ENCODE data around the gene BRPF1.

The BRPF1 gene

GRCh38 chr3:9736831-9737230, 5.3 kb downstream of the BRPF1 start:
- no peaks in the 10 kb centered on the region for H3K27me3 ChIP-seq (ENCODE audit: control insufficient read depth in 1 of 2, insufficient read depth in 1 of 2, low read length in 2 of 2)

GRCh38 chr3:9739181-9739580, 7.6 kb downstream of the BRPF1 start:
- Histone ChIP-seq H3K36me3 (ENCODE audit: control insufficient read depth in 1 of 2, insufficient read depth in 2 of 2, low read depth in 1 of 2, low read length in 2 of 2) (peaks cover 83 to 97% of the 10 kb centered on the region in 2 experiments), H3K4me3 (ENCODE audit: insufficient read depth in 1 of 2, low read depth in 1 of 2, low read length in 2 of 2) (no peak overlapping the region), H3K14ac (ENCODE audit: low read length in 2 of 2) (no peak overlapping the region), H4K8ac (ENCODE audit: low read length) (no peak overlapping the region), H2BK15ac (ENCODE audit: low read depth, poor library complexity, severe bottlenecking) (no peak overlapping the region), H3K79me1 (replicated peaks; ENCODE audit: low read length, poor library complexity, severe bottlenecking) (peaks cover 52% of the 10 kb centered on the region), H3K4ac (ENCODE audit: low read depth in 1 of 2, low read length in 2 of 2) (no peak overlapping the region), H2AK5ac (ENCODE audit: low read length, severe bottlenecking) (no peak overlapping the region), H2BK5ac (ENCODE audit: low read depth, low read length, poor library complexity, severe bottlenecking) (no peak overlapping the region), H4K91ac (ENCODE audit: low read length) (peak overlapping the region; percentile 13), H3K23ac (ENCODE audit: low read length in 2 of 2) (no peak overlapping the region), H3K4me2 (ENCODE audit: low read length, poor library complexity, severe bottlenecking) (no peak overlapping the region), H3K9ac (ENCODE audit: low read length) (no peak overlapping the region), H3K4me1 (ENCODE audit: control insufficient read depth, insufficient read depth, low read depth, low read length) (peaks cover under 1% of the 10 kb centered on the region), H3K9me3 (ENCODE audit: control insufficient read depth, low read length) (no peaks in the 10 kb centered on the region), H3K27ac (ENCODE audit: low read length, poor library complexity, severe bottlenecking) (no peak overlapping the region), H2BK120ac (ENCODE audit: low read depth, low read length) (no peak overlapping the region), H3K27me3 (ENCODE audit: control insufficient read depth in 1 of 2, insufficient read depth in 1 of 2, low read length in 2 of 2) (no peaks in the 10 kb centered on the region), H2BK12ac (ENCODE audit: low read length in 2 of 2) (no peak overlapping the region), H2AFZ (ENCODE audit: low read depth, low read length) (no peak overlapping the region), H3K18ac (ENCODE audit: low read depth in 1 of 2, low read length in 2 of 2) (no peak overlapping the region)
- no peak for DNase-seq
- WGBS = 97% methylated on average over 15 of the region's 15 CpGs

More at GRCh38 chr3:9736831-9737230, 5.3 kb downstream of the BRPF1 start:
- peaks cover 11% of the 10 kb centered on the region for H3K4me1 ChIP-seq (ENCODE audit: control insufficient read depth, insufficient read depth, low read depth, low read length)
- no peak overlapping the region for H3K23ac ChIP-seq (ENCODE audit: low read length in 2 of 2)
- no peaks in the 10 kb centered on the region for H3K9me3 ChIP-seq (ENCODE audit: control insufficient read depth, low read length)
- H2BK15ac ChIP-seq (ENCODE audit: low read depth, poor library complexity, severe bottlenecking) = no peak overlapping the region
- no peak overlapping the region for H2AFZ ChIP-seq (ENCODE audit: low read depth, low read length)
- no peak overlapping the region for H3K14ac ChIP-seq (ENCODE audit: low read length in 2 of 2)
- no peak overlapping the region for H4K91ac ChIP-seq (ENCODE audit: low read length)
- no peak overlapping the region for H3K27ac ChIP-seq (ENCODE audit: low read length, poor library complexity, severe bottlenecking)
- DNase-seq = no peak
- H2BK12ac ChIP-seq (ENCODE audit: low read length in 2 of 2) = no peak overlapping the region
- 86% methylated on average over 2 of the region's 2 CpGs for WGBS
- H3K79me1 ChIP-seq (replicated peaks; ENCODE audit: low read length, poor library complexity, severe bottlenecking) = peaks cover 43% of the 10 kb centered on the region
- H3K36me3 ChIP-seq (ENCODE audit: control insufficient read depth in 1 of 2, insufficient read depth in 2 of 2, low read depth in 1 of 2, low read length in 2 of 2) = peaks cover 65 to 77% of the 10 kb centered on the region in 2 experiments
- H2BK5ac ChIP-seq (ENCODE audit: low read depth, low read length, poor library complexity, severe bottlenecking) = no peak overlapping the region
- H2BK120ac ChIP-seq (ENCODE audit: low read depth, low read length) = no peak overlapping the region
- H3K4ac ChIP-seq (ENCODE audit: low read depth in 1 of 2, low read length in 2 of 2) = no peak overlapping the region
- H3K4me2 ChIP-seq (ENCODE audit: low read length, poor library complexity, severe bottlenecking) = no peak overlapping the region
- H3K4me3 ChIP-seq (ENCODE audit: insufficient read depth in 1 of 2, low read depth in 1 of 2, low read length in 2 of 2) = no peak overlapping the region
- H3K9ac ChIP-seq (ENCODE audit: low read length) = no peak overlapping the region
- H4K8ac ChIP-seq (ENCODE audit: low read length) = no peak overlapping the region
- H2AK5ac ChIP-seq (ENCODE audit: low read length, severe bottlenecking) = no peak overlapping the region
- no peak overlapping the region for H3K18ac ChIP-seq (ENCODE audit: low read depth in 1 of 2, low read length in 2 of 2)

DNA sequence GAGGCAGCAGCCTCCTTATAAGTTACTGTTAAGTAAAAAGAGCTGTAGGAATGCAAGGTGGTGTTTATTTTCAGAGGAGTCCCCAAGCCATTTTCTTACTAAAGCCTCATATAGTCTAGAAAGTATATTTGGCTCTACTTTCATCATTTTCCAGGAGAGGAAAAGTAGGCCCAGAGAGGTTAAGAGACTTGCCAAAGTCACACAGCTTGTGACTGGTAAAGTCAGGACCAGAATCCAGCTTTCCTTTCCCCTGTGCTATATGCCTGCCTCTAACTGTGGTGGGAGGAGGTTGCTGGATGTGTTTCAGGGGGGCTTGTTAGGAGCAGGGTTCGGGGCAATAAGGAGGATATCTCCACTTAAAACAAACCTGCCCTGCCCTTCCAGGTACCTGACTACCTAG, 11.0 kb downstream of the BRPF1 start:
- Histone ChIP-seq H4K8ac (ENCODE audit: low read length) (no peak overlapping the region), H2BK15ac (ENCODE audit: low read depth, poor library complexity, severe bottlenecking) (no peak overlapping the region), H3K4me3 (ENCODE audit: insufficient read depth in 1 of 2, low read depth in 1 of 2, low read length in 2 of 2) (no peak overlapping the region), H3K4me1 (ENCODE audit: control insufficient read depth, insufficient read depth, low read depth, low read length) (peaks cover 14% of the 10 kb centered on the region), H3K4me2 (ENCODE audit: low read length, poor library complexity, severe bottlenecking) (no peak overlapping the region), H3K27ac (ENCODE audit: low read length, poor library complexity, severe bottlenecking) (no peak overlapping the region), H3K23ac (ENCODE audit: low read length in 2 of 2) (no peak overlapping the region), H2BK5ac (ENCODE audit: low read depth, low read length, poor library complexity, severe bottlenecking) (no peak overlapping the region), H3K27me3 (ENCODE audit: control insufficient read depth in 1 of 2, insufficient read depth in 1 of 2, low read length in 2 of 2) (no peaks in the 10 kb centered on the region), H4K91ac (ENCODE audit: low read length) (no peak overlapping the region), H3K9ac (ENCODE audit: low read length) (no peak overlapping the region), H3K18ac (ENCODE audit: low read depth in 1 of 2, low read length in 2 of 2) (no peak overlapping the region), H3K9me3 (ENCODE audit: control insufficient read depth, low read length) (no peaks in the 10 kb centered on the region), H2AK5ac (ENCODE audit: low read length, severe bottlenecking) (no peak overlapping the region), H3K79me1 (replicated peaks; ENCODE audit: low read length, poor library complexity, severe bottlenecking) (peaks cover 52% of the 10 kb centered on the region), H2BK120ac (ENCODE audit: low read depth, low read length) (no peak overlapping the region), H2BK12ac (ENCODE audit: low read length in 2 of 2) (no peak overlapping the region), H2AFZ (ENCODE audit: low read depth, low read length) (no peak overlapping the region), H3K36me3 (ENCODE audit: control insufficient read depth in 1 of 2, insufficient read depth in 2 of 2, low read depth in 1 of 2, low read length in 2 of 2) (peaks cover 90 to 100% of the 10 kb centered on the region in 2 experiments), H3K4ac (ENCODE audit: low read depth in 1 of 2, low read length in 2 of 2) (no peak overlapping the region), H3K14ac (ENCODE audit: low read length in 2 of 2) (no peak overlapping the region)
- no peak for DNase-seq
- WGBS = no CpG with 5 or more reads among the region's 1 CpG

DNA sequence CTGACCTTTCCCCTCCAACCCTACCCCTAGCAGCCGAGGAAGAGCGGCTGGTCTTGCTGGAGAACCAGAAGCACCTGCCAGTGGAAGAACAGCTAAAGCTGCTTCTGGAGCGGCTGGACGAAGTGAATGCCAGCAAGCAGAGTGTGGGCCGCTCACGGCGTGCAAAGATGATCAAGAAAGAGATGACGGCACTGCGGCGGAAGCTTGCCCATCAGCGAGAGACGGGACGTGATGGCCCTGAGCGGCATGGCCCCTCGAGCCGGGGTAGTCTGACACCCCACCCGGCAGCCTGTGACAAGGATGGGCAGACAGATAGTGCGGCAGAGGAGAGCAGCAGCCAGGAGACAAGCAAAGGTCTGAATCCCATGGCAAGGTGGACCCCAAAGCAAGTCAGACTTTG, 12.0 kb downstream of the BRPF1 start:
- Histone ChIP-seq H3K4ac (ENCODE audit: low read depth in 1 of 2, low read length in 2 of 2) (no peak overlapping the region), H2BK15ac (ENCODE audit: low read depth, poor library complexity, severe bottlenecking) (no peak overlapping the region), H3K36me3 (ENCODE audit: control insufficient read depth in 1 of 2, insufficient read depth in 2 of 2, low read depth in 1 of 2, low read length in 2 of 2) (peaks cover 90 to 100% of the 10 kb centered on the region in 2 experiments), H3K4me3 (ENCODE audit: insufficient read depth in 1 of 2, low read depth in 1 of 2, low read length in 2 of 2) (no peak overlapping the region), H3K4me1 (ENCODE audit: control insufficient read depth, insufficient read depth, low read depth, low read length) (peaks cover 15% of the 10 kb centered on the region), H2BK12ac (ENCODE audit: low read length in 2 of 2) (no peak overlapping the region), H3K4me2 (ENCODE audit: low read length, poor library complexity, severe bottlenecking) (no peak overlapping the region), H2BK120ac (ENCODE audit: low read depth, low read length) (no peak overlapping the region), H3K9me3 (ENCODE audit: control insufficient read depth, low read length) (no peaks in the 10 kb centered on the region), H3K18ac (ENCODE audit: low read depth in 1 of 2, low read length in 2 of 2) (no peak overlapping the region), H2AFZ (ENCODE audit: low read depth, low read length) (no peak overlapping the region), H3K9ac (ENCODE audit: low read length) (no peak overlapping the region), H4K8ac (ENCODE audit: low read length) (no peak overlapping the region), H2AK5ac (ENCODE audit: low read length, severe bottlenecking) (no peak overlapping the region), H2BK5ac (ENCODE audit: low read depth, low read length, poor library complexity, severe bottlenecking) (no peak overlapping the region), H3K14ac (ENCODE audit: low read length in 2 of 2) (no peak overlapping the region), H3K23ac (ENCODE audit: low read length in 2 of 2) (no peak overlapping the region), H3K27me3 (ENCODE audit: control insufficient read depth in 1 of 2, insufficient read depth in 1 of 2, low read length in 2 of 2) (no peaks in the 10 kb centered on the region), H3K27ac (ENCODE audit: low read length, poor library complexity, severe bottlenecking) (no peak overlapping the region), H4K91ac (ENCODE audit: low read length) (no peak overlapping the region), H3K79me1 (replicated peaks; ENCODE audit: low read length, poor library complexity, severe bottlenecking) (peaks cover 52% of the 10 kb centered on the region)
- 98% methylated on average over 18 of the region's 18 CpGs for WGBS
- DNase-seq = no peak

Measured in mesenchymal stem cell (in vitro differentiated cells and primary cell).